ENCODE results near the gene DOCK4. TPM values are rescaled to one million over a fixed set of nuclear protein-coding genes. Genes with fewer than 3 reads are reported as not detected.

The DOCK4 gene
- total and polyA plus RNA-seq, 3 donors from 2014 or later, result 5.4 to 17.1 (median 12.4) TPM

- DNase-seq, result no peak
- intact Hi-C loops (cut with DNase I; ENCODE audit: low total_unique reads), result no loop called here
- no peaks in the 10 kb centered on the region for H3K4me1 ChIP-seq
- H3K36me3 ChIP-seq (ENCODE audit: low read depth, missing control alignments), result no peaks in the 10 kb centered on the region
- no peak for TF ChIP-seq CTCF (IDR thresholded peaks at IDR 0.05)
- no peak for TF ChIP-seq POLR2A (IDR thresholded peaks at IDR 0.05)
- H3K27ac ChIP-seq, result no peak overlapping the region
- H3K9me3 ChIP-seq, result no peaks in the 10 kb centered on the region
- H3K27me3 ChIP-seq, result no peaks in the 10 kb centered on the region
- no peak overlapping the region for H3K4me3 ChIP-seq
These were observed 84.1 kb downstream of the DOCK4 start for GRCh38 chr7:112122144-112122543.

GRCh38 chr7:112121318-112121717 is 84.9 kb downstream of the DOCK4 start:
- Histone ChIP-seq H3K27me3 (no peaks in the 10 kb centered on the region), H3K4me1 (no peaks in the 10 kb centered on the region), H3K36me3 (ENCODE audit: low read depth, missing control alignments) (no peaks in the 10 kb centered on the region), H3K4me3 (no peak overlapping the region), H3K9me3 (no peaks in the 10 kb centered on the region), H3K27ac (no peak overlapping the region)
- intact Hi-C loops (cut with DNase I; ENCODE audit: low total_unique reads), result no loop called here
- no peak for DNase-seq
- no peak for TF ChIP-seq POLR2A (IDR thresholded peaks at IDR 0.05)
- TF ChIP-seq CTCF (IDR thresholded peaks at IDR 0.05), result no peak
- WGBS, 2 donors, result 86 to 88% methylated on average over 3 of the region's 3 CpGs

- H3K9me3 ChIP-seq, result no peaks in the 10 kb centered on the region
- H3K27ac ChIP-seq, result no peak overlapping the region
- no peak for DNase-seq
- H3K4me1 ChIP-seq, result no peaks in the 10 kb centered on the region
- 70 to 80% methylated on average over 1 of the region's 1 CpG for WGBS, 2 donors
- no peaks in the 10 kb centered on the region for H3K27me3 ChIP-seq
- TF ChIP-seq POLR2A (IDR thresholded peaks at IDR 0.05) (no peak), CTCF (IDR thresholded peaks at IDR 0.05) (no peak)
- intact Hi-C loops (cut with DNase I; ENCODE audit: low total_unique reads), result no loop called here
- no peaks in the 10 kb centered on the region for H3K36me3 ChIP-seq (ENCODE audit: low read depth, missing control alignments)
- no peak overlapping the region for H3K4me3 ChIP-seq
These were observed 85.4 kb downstream of the DOCK4 start for GRCh38 chr7:112120696-112121217.

GRCh38 chr7:112118581-112119566 is 87.3 kb downstream of the DOCK4 start:
- intact Hi-C loops (cut with DNase I; ENCODE audit: low total_unique reads), result no loop called here

More at GRCh38 chr7:112118581-112119566, 87.3 kb downstream of the DOCK4 start:
- H3K27ac ChIP-seq, result no peak overlapping the region
- H3K27me3 ChIP-seq, result no peaks in the 10 kb centered on the region
- H3K36me3 ChIP-seq (ENCODE audit: low read depth, missing control alignments), result no peaks in the 10 kb centered on the region
- no peak for DNase-seq
- TF ChIP-seq POLR2A (IDR thresholded peaks at IDR 0.05) (no peak), CTCF (IDR thresholded peaks at IDR 0.05) (no peak)
- no peak overlapping the region for H3K4me3 ChIP-seq
- no peaks in the 10 kb centered on the region for H3K4me1 ChIP-seq
- H3K9me3 ChIP-seq, result no peaks in the 10 kb centered on the region
- WGBS, 2 donors, result 81 to 86% methylated on average over 9 of the region's 9 CpGs

Measured in testis (tissue), 3 donors.